GM18861 (cell line): Measurements from ENCODE around the gene TDP2.

Experiments used
- ATAC-seq: cut with Tn5 transposase; IDR thresholded peaks from one replicate; pipeline ENCODE4 v1.9.1; 2021; ENCODE audit not compliant: unreplicated experiment

The TDP2 gene, protein sequence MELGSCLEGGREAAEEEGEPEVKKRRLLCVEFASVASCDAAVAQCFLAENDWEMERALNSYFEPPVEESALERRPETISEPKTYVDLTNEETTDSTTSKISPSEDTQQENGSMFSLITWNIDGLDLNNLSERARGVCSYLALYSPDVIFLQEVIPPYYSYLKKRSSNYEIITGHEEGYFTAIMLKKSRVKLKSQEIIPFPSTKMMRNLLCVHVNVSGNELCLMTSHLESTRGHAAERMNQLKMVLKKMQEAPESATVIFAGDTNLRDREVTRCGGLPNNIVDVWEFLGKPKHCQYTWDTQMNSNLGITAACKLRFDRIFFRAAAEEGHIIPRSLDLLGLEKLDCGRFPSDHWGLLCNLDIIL

DNA sequence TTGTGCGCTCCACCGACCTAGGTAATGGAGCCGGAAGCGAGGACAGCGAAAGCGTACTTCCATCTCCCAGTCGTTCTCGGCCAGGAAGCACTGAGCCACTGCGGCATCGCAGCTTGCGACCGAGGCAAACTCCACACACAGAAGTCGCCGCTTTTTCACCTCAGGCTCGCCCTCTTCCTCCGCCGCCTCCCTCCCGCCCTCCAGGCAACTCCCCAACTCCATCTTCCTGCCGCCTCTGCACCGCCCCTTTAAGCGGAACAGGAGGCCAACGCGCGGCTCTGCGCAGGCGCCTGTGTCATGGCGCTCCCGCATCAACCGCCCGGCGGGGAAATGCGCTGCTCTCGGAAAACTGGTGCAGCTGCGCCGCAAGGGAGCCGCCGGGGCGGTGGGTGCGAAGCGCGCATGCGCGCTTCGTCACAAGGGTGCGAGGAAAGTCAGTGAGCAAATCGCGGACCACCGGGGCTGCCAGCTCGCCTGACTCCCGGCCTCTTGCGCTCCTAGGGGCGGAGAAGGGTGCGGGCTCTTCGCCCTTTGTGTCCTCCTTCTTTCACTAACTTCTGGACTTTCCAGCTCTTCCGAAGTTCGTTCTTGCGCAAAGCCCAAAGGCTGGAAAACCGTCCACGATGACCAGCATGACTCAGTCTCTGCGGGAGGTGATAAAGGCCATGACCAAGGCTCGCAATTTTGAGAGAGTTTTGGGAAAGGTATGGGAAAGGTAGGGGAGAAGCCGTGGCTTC is at the start of gene TDP2, which contains the start of gene ACOT13:
TSS of gene TDP2 (minus strand) at position 259 of the 737 bp plus-strand sequence. CDS start at position 222, 37 bp downstream.
TSS of gene ACOT13 (plus strand) at position 437 of the 737 bp plus-strand sequence. CDS start at position 624, 187 bp downstream.
- ATAC-seq = peak; percentile 93

DNA sequence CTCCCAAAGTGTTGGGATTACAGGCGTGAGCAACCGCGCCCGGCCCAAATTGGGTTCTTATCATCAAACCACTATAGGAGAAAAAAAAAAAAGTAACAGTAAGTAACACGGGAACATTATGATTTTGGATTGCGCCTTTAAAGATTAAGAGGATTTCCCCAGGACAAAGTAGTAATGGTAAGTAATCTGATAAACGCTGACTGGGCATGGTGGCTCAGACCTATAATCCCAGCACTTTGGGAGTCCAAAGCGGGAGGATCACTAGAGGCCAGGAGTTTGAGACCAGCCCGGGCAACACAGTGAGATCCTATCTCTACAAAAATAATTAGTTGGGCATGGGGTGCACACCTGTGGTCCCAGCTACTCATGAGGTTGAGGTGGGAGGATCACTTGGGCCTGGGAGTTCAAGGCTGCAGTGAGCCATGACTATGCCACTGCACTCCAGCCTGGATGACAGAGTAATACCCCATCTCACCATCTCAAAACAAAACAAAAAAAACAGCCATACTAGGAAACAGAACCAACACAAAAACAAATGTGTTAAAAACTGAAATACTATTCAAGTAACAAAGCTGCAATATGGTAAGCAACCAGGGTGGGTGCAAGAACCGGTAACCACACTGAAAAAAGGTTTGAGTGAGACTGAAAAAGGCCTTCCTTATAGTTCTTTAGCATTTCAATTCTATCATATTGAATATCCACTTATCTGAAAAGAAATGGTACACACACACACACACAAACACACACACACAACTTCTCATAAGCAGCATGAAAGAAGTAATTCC is 44.0 kb upstream of the TDP2 start:
- no peak for ATAC-seq

DNA sequence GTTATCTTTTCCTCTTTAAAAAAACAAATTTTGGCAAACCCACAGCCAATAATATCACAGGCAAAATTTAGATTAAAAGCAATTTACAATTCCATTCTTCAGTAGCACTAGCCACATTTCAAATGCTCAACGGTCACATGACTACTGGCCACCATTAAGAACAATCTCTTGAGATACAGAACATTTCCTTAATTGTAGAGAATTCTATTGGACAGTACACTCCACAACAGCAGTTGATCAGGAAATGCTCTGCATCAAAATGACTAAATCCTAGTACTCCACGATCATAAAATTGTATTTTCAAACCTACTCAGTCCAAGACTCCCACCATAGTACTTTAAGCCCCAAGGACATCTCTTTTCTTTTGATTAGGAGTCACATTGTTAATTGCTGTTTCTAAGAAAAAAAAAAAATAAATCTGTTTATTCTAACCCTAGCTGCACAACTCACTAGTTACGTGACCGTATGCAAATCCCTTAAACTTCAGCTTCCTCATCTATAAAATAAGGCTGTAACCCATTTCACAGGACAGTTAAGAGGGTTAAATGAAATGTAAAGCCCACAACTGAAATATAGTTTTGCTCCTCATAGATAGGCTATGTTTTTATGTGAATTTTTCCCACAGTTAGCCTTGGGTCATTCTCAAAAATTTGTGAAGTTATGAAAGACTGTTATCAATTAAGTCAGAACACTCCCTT is 42.5 kb upstream of the TDP2 start:
- no peak for ATAC-seq

DNA sequence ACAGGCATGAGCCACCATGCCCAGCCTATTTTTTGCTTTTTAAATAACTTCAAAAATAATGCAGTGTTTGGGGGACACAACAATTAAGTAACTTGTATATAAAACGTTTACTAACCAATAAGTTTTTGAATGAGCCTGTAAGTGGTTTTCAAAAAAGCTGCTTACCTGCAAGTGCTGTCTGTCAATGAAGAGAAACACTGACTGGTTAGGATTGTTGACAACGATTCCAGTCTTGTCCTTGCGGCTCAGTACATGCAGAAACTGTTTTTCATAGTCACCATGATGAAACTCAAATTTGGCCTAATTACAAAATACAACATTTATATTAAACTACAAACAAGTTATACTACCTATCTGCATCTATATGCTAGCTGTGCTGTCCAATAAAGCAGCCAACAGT is 41.9 kb upstream of the TDP2 start:
- ATAC-seq = no peak

DNA sequence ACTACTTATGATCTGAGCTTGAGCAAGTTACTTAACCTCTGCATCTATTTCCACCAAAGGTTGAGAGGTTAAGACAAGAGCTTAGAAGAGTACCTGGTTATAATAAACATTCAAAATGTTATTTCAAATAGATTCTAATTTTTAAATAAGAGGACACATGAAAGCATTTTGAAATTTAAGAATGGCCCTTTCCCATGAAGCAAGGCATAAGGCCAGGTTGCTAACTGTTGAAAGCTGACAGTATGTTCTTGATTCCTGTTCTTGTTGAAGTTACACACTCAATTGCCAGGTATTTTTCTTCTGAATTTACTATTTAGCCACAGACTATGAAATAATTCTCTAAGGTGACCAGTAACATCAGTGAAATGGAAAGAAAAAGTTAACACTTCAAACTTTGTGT is 37.8 kb upstream of the TDP2 start:
- ATAC-seq = no peak

DNA sequence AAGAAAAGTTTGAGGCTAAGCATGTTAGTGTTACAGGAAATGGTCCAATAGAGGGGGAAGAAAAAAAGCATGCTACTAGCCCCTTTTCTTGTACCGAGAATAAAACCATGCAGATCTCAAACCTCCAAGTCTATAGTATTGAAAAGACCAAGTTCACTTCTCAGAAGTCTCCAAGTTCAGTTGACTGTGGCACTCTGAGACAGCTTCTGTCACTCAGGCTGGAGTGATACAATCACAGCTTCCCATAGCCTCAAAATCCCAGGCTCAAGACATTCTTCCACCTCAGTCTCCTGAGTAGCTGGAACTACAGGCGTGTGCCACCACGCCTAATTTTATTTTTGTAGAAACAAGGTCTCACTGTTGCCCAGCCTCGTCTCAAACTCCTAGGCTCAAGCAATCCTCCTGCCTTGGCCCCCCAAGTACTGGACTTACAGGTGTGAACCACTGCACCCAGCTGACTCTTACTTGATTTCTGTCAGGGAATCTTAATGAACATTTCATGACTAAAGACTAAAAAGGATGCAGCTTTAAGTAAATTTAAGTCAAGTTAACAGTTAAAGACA is 36.1 kb upstream of the TDP2 start:
- no peak for ATAC-seq

DNA sequence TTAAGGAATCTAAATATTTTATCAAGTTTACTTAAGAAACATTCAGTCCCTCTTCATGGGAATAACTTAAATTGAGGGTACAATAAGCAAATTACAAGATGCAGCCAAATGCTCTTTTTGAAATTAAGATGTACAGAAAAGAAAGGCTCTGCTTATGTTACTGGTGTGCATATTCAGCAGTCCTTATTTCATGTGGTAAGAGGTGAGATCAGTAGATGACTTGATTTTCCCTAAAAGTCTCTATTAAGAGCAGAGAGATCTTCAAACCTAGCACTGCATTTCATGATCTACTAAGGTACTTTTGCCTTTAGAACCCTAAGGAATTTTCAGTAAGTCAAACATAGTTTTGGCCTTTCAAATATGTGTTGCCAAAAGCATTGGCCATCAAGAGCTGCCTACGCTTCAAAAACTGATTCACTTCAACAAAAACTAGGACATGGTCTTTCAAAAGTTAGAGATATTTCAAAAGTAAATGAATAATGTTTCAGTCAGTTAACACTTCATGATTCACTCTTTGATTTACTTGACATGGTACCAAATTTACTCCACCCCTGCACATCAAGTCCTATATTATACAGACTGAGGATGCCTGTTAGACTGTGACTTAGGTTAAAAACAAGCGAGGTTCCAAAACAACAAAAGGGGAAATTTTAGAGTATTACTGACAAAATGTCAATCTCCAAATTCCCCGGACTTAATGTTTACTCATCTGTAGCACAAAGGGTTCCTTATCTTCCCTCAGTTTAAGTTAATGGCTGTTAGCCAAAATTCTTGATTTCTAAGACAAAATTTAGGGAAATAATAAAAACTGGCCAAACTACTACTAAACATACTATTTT is 33.0 kb upstream of the TDP2 start:
- ATAC-seq = no peak

DNA sequence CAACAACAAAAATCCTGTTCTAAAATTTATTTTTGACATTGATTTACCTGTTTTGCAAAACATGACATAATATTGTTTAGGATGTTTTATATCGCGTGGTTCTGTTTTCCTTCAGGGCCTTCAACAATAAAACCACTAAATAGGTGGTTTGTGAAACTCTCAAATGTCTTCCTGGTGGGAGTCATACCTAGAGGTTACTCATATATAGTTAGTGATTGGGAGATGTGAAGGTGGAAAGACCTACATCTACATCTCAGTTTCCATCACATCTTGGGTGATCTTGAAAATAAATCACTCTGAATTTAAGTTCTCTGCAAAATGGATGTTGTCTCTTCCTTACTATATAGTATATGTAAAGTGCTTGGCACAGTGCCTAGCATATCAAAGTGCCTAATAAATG is 29.4 kb upstream of the TDP2 start:
- no peak for ATAC-seq

DNA sequence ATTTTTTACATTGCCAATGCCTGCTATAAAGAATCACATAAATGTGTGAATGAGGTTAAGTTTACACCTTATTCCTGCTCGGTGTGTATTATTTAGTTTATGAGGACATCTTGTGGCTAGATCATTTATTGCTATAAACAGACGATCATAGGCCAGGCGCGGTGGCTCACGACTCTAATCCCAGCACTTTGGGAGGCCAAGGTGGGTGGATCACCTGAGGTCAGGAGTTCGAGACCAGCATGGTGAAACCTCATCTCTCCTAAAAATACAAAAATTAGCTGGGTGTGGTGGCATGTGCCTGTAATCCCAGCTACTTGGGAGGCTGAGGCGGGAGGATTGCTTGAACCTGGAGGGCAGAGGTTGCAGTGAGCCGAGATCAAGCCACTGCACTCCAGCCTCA is 28.9 kb upstream of the TDP2 start:
- peak; percentile 54 for ATAC-seq

DNA sequence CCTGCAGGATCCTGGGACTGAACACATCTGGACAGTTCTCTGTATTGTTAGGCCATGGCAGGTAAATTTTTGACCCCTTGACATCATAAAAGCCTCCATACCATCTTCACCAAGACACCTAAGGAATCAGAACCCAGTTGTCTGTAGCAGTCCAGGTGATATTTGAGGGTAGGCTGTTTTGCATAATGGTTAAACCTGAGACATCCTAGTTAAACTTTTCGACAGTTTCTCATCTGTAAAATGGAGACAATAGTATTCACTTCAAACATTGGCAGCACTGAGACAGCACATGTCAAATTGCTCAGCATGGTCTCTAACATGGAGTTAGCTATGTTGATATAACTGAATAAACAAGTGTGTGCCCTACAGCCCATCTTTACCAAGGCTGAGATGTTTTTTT is 27.5 kb upstream of the TDP2 start:
- ATAC-seq = peak; percentile 45

DNA sequence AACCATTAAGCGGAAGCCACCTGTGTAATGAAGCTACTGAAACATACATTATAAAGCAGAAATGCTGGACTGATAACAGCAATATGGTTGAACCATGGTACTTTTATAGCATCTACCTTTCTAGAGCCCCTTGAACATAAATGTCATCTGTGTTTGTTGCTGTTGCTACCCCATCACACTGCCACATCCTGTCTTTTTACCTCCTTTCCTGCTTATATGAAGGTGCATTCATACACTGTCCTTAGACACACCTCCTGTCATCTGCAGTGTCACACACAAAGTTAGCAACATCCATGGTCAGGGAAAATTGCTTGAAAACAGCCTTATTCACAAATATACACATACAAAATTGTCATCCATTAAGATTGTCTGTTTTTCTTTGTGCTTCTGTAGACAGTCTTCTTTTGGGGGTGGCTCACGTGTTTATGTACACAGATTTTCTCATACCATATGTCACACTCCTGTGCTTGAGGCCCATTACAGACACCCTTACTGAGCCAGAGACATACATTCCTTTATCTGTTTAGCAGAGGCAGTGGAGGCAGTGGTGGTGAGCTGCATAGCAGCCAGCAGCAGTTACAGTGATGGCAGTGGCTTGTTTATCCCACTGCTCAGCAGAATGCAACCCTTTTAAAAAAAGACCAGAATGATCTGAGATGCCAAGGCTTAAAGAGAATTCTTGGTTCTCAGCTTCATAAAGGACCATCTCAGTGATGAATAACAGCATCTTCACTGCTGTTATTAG is 26.3 kb upstream of the TDP2 start:
- no peak for ATAC-seq

DNA sequence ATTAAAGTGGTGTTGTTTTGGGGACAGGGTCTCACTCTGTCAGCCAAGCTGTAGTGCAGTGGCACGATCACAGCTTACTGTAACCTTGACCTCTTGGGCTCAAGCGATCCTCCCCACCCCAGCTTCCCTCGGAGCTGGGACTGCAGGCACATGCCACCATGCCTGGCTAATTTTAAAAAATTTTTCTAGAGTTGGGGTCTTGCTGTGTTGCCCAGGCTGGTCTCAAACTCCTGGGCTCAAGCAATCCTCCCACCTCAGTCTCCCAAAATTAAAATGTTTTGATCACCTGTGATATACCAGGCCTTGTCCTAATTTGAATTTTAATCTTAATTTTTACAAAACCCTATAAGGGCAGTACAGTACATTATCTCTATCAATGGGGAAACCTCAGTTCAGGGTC is 25.7 kb upstream of the TDP2 start:
- no peak for ATAC-seq

DNA sequence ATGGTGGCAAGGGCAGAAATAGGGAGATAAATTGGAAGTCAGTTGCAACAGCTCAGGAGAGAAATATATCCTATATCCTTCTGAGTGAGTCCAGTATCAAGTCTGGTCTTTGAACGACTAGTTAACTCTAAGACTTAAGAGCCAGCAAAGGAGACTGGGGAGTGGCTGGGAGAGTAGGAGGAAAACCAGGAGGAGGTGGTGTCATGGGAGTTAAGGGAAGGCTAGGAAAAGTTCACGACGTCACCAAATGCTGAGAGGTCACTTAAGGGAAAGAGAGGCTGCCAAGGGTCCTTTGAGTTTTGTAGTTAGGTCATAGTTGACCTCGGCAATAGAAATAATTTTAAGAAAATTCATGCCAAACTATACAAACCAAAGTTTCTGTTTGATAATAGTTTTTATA is 25.3 kb upstream of the TDP2 start:
- no peak for ATAC-seq

DNA sequence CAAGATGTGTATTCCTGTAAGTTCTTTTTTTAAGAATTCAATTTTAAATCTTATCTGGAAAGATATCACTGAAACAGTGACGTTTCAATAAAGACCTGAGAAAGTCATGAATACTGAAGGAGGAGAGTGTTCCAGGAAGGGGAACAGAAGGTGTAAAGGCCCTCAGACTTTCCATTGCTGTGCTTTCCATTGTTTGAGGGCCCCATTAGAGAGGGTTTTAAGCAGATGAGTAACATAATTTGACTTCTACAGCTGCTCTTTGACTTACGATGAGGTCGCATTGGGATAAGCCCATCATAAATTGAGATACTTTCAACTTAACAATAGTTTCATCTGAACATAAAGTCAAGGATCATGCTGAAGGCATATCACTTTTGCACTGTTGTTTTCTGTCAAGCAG is 24.9 kb upstream of the TDP2 start:
- no peak for ATAC-seq

DNA sequence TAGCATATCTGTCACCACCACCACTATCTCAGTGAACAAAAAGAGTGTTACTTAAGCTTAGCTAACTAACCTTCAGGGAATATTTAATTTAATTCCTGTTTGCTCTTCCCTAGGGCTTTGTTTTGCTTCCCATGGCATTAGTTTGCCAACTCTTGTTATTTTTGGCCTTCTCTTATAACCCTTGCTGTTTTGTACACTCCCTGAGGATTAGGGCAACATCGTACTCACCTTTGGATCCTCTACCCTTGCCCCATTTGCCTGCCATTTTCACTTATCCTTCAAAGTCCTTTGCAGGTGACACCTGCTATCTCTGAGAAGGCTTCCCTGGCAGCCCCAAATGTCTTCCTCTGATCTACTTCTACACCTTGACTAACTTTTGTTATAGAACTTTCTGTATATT is 23.9 kb upstream of the TDP2 start:
- ATAC-seq = no peak

DNA sequence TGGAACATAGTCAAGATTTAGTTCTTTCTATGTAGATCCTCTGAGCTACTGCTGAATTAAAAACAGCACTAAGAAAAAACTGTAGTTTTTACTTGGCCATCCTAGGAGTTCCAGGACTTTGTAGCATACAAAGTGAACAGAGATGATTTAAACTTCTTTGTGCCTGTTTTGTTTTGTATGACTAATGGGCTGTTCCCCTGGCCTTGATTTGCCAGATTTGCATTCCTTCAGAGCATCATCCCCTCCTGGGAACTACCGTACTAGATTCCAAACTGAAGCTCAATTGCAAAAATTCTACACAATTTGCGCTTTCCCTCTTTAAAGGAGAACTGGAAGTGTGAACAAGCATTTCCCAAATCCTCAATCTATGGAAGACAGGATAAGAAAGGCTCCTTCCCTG is 23.3 kb upstream of the TDP2 start:
- ATAC-seq = no peak

DNA sequence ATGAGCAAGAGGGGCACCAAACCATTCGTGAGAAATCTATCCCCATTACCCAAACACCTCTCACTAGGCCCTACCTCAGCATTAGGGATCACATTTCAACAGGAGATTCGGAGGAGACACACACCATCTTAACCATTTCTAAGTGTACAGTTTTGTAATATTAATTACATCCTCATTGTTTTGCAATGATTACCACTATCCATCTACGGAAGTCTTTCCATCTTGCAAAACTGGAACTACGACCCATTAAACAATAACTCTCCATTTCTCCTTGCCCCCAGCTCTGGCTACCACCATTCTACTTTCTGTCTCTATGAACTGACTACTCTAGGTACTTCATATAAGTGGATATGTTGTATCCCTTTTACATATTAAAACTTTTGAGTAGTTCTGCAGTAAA is 20.2 kb upstream of the TDP2 start:
- no peak for ATAC-seq

DNA sequence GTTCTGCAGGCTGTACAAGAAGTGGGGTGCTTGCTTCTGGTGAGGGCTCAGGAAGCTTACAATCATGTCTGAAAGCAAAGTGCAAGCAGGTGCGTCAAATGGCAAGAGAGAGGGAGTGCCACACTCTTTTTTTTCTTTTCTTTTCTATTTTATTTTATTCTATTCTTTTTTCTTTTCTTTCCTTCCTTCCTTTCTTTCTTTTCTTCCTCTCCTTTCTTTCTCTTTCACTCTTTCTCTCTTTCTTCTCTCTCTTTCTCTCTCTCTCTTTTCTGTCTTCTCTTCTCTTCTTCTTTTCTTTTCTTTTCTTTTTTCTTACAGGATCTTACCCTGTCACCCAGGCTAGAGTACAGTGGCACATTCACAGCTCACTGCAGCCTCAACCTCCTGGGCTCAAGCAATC is 19.7 kb upstream of the TDP2 start:
- no peak for ATAC-seq
